HTR-8/SVneo (cell line): Measurements from ENCODE around the gene CSKMT.
"Not testable (repeated sequence)": the region's sequence is repeated elsewhere in the genome, so short reads cannot be mapped to it uniquely, and the experiment has no call there.

Experiments used
- DNase-seq: peaks from one replicate; pipeline ENCODE4 v3.0.0; 2011; ENCODE audit warnings: low spot score, mixed read lengths; ENCODE audit not compliant: insufficient read length
- FAIRE-seq: peaks from 2 replicates; lab custom pipeline; 2011; peaks lifted over from hg19 to GRCh38; lab: Jason Lieb, UNC

Gene CSKMT

GRCh38 chr11:62652161-62653006 lies 12.7 kb upstream of the CSKMT start:
- no peak for DNase-seq
- FAIRE-seq: no peak

GRCh38 chr11:62654297-62654696 lies 10.8 kb upstream of the CSKMT start:
- no peak for FAIRE-seq
- no peak for DNase-seq

- DNase-seq (no peak), FAIRE-seq (no peak)
Observed at GRCh38 chr11:62656796-62657429, 8.2 kb upstream of the CSKMT start.

GRCh38 chr11:62664405-62665074 lies 572 bp upstream of the CSKMT start:
- DNase-seq (peak; percentile 56), FAIRE-seq (no peak)

GRCh38 chr11:62665599-62666258 lies 617 bp downstream of the CSKMT start:
- no peak for FAIRE-seq
- peak; percentile 32 for DNase-seq

GRCh38 chr11:62666259-62666926 lies 1.3 kb downstream of the CSKMT start:
- FAIRE-seq (no peak), DNase-seq (no peak)

- no peak for FAIRE-seq
Observed at GRCh38 chr11:62667460-62667859, 2.3 kb downstream of the CSKMT start.

GRCh38 chr11:62669420-62670161 lies 4.5 kb downstream of the CSKMT start:
- FAIRE-seq (no peak), DNase-seq (no peak)

More at GRCh38 chr11:62667460-62667859, 2.3 kb downstream of the CSKMT start:
- DNase-seq: no peak

- FAIRE-seq: no peak
Observed at GRCh38 chr11:62671236-62671607, 6.1 kb downstream of the CSKMT start.

GRCh38 chr11:62671608-62672389 lies 6.7 kb downstream of the CSKMT start, which contains the start of the genes LBHD1 and UQCC3:
Gene LBHD1 (minus strand): TSS chr11:62672267. CDS start chr11:62670031, 2,236 bp downstream.
Gene UQCC3 (plus strand): TSS chr11:62671673. CDS start chr11:62671746, 73 bp downstream.
- FAIRE-seq (no peak), DNase-seq (peak; percentile 75)

More at GRCh38 chr11:62671236-62671607, 6.1 kb downstream of the CSKMT start:
- no peak for DNase-seq

GRCh38 chr11:62673196-62673525 lies 8.0 kb downstream of the CSKMT start:
- FAIRE-seq: no peak

GRCh38 chr11:62675415-62675814 lies 10.3 kb downstream of the CSKMT start:
- not testable (repeated sequence) for FAIRE-seq, DNase-seq

More at GRCh38 chr11:62673196-62673525, 8.0 kb downstream of the CSKMT start:
- no peak for DNase-seq

GRCh38 chr11:62676698-62677097 lies 11.6 kb downstream of the CSKMT start:
- DNase-seq (no peak), FAIRE-seq (no peak)

GRCh38 chr11:62677156-62677555 lies 12.0 kb downstream of the CSKMT start:
- DNase-seq (no peak), FAIRE-seq (no peak)

GRCh38 chr11:62677714-62678113 lies 12.6 kb downstream of the CSKMT start:
- FAIRE-seq (no peak), DNase-seq (no peak)

GRCh38 chr11:62678433-62678769 lies 13.3 kb downstream of the CSKMT start:
- no peak for DNase-seq
- FAIRE-seq: no peak

- FAIRE-seq: no peak
- DNase-seq: peak; percentile 88
Observed at GRCh38 chr11:62678770-62679696, 13.9 kb downstream of the CSKMT start, which contains the start of gene UBXN1. Gene UBXN1 (minus strand): TSS chr11:62679073. CDS start chr11:62678923, 150 bp downstream.
